ENCODE data around the gene OXER1.

Gene OXER1

GRCh38 chr2:42796427-42797248, 32.7 kb upstream of the OXER1 start:
- no peak for DNase-seq
- Histone ChIP-seq H3K4me3 (no peak overlapping the region), H3K36me3 (no peaks in the 10 kb centered on the region), H3K27me3 (no peaks in the 10 kb centered on the region), H3K27ac (peak overlapping the region; percentile 68 to 99), H3K9me3 (no peaks in the 10 kb centered on the region), H3K4me1 (peaks cover 0 to 55% (median 20%) of the 10 kb centered on the region in 4 donors)
- TF ChIP-seq CTCF (IDR thresholded peaks at IDR 0.05): no peak
- intact Hi-C loops (cut with DNase I; ENCODE audit: low total_unique reads): no loop called here

GRCh38 chr2:42795841-42796301, 31.9 kb upstream of the OXER1 start:
- no peak overlapping the region for H3K4me3 ChIP-seq
- no peak for DNase-seq
- H3K9me3 ChIP-seq: no peaks in the 10 kb centered on the region
- H3K4me1 ChIP-seq: peaks cover 0 to 55% (median 23%) of the 10 kb centered on the region in 4 donors
- intact Hi-C loops (cut with DNase I; ENCODE audit: low total_unique reads): no loop called here
- no peaks in the 10 kb centered on the region for H3K27me3 ChIP-seq
- no peak for TF ChIP-seq CTCF (IDR thresholded peaks at IDR 0.05)
- H3K36me3 ChIP-seq: no peaks in the 10 kb centered on the region
- peak overlapping the region; percentile 68 to 99 for H3K27ac ChIP-seq

GRCh38 chr2:42795275-42795674, 31.3 kb upstream of the OXER1 start:
- no peak for DNase-seq
- intact Hi-C loops (cut with DNase I; ENCODE audit: low total_unique reads): no loop called here
- Histone ChIP-seq H3K27me3 (no peaks in the 10 kb centered on the region), H3K4me3 (no peak overlapping the region), H3K27ac (peak overlapping the region; percentile 68 to 99), H3K4me1 (peaks cover 0 to 58% (median 22%) of the 10 kb centered on the region in 4 donors), H3K9me3 (no peaks in the 10 kb centered on the region), H3K36me3 (no peaks in the 10 kb centered on the region)
- no peak for TF ChIP-seq CTCF (IDR thresholded peaks at IDR 0.05)

- H3K36me3 ChIP-seq: no peaks in the 10 kb centered on the region
- DNase-seq: no peak
- peak; percentile 18 to 34 for TF ChIP-seq CTCF (IDR thresholded peaks at IDR 0.05)
- intact Hi-C loops (cut with DNase I; ENCODE audit: low total_unique reads): no loop called here
- H3K9me3 ChIP-seq: no peaks in the 10 kb centered on the region
- H3K4me1 ChIP-seq: peaks cover 0 to 63% (median 25%) of the 10 kb centered on the region in 4 donors
- no peaks in the 10 kb centered on the region for H3K27me3 ChIP-seq
- H3K27ac ChIP-seq: peak overlapping the region; percentile 96 to 99
- no peak overlapping the region for H3K4me3 ChIP-seq
These were observed 30.5 kb upstream of the OXER1 start for GRCh38 chr2:42794271-42795046.

- Histone ChIP-seq H3K4me3 (peak overlapping the region; percentile 75), H3K4me1 (peaks cover 0 to 63% (median 25%) of the 10 kb centered on the region in 4 donors), H3K9me3 (no peaks in the 10 kb centered on the region), H3K27me3 (no peaks in the 10 kb centered on the region), H3K36me3 (no peaks in the 10 kb centered on the region), H3K27ac (peak overlapping the region; percentile 96 to 99)
- intact Hi-C loops (cut with DNase I; ENCODE audit: low total_unique reads): no loop called here
- no peak for TF ChIP-seq CTCF (IDR thresholded peaks at IDR 0.05)
- no peak for DNase-seq
These were observed 29.7 kb upstream of the OXER1 start for GRCh38 chr2:42793334-42794270.
